ENCODE measurements around the gene MTPN.

GRCh38 chr7:135905355-135905754 is 71.8 kb downstream of the MTPN start:
- TF ChIP-seq, protein P1, sequence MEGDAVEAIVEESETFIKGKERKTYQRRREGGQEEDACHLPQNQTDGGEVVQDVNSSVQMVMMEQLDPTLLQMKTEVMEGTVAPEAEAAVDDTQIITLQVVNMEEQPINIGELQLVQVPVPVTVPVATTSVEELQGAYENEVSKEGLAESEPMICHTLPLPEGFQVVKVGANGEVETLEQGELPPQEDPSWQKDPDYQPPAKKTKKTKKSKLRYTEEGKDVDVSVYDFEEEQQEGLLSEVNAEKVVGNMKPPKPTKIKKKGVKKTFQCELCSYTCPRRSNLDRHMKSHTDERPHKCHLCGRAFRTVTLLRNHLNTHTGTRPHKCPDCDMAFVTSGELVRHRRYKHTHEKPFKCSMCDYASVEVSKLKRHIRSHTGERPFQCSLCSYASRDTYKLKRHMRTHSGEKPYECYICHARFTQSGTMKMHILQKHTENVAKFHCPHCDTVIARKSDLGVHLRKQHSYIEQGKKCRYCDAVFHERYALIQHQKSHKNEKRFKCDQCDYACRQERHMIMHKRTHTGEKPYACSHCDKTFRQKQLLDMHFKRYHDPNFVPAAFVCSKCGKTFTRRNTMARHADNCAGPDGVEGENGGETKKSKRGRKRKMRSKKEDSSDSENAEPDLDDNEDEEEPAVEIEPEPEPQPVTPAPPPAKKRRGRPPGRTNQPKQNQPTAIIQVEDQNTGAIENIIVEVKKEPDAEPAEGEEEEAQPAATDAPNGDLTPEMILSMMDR (conservative IDR thresholded peaks at IDR 0.05 in 1 of 2, IDR thresholded peaks at IDR 0.05 in 1 of 2; ENCODE audit: low read depth in 1 of 2, low read length in 2 of 2): no peak
- TF ChIP-seq EZH2 (IDR thresholded peaks at IDR 0.05; ENCODE audit: low read length, missing control alignments): no peak

Measured in fibroblast of lung (primary cell).